Fibroblast of peridontal ligament (primary cell): ENCODE results near the gene FZD1.
A peak's percentile ranks its signal among the peaks of the same experiment; 100 is the strongest.

Experiments used
- DNase-seq: peaks from one replicate; pipeline ENCODE4 v3.0.0-alpha.2; 2010; ENCODE audit errors: extremely low read depth

The FZD1 gene

DNA sequence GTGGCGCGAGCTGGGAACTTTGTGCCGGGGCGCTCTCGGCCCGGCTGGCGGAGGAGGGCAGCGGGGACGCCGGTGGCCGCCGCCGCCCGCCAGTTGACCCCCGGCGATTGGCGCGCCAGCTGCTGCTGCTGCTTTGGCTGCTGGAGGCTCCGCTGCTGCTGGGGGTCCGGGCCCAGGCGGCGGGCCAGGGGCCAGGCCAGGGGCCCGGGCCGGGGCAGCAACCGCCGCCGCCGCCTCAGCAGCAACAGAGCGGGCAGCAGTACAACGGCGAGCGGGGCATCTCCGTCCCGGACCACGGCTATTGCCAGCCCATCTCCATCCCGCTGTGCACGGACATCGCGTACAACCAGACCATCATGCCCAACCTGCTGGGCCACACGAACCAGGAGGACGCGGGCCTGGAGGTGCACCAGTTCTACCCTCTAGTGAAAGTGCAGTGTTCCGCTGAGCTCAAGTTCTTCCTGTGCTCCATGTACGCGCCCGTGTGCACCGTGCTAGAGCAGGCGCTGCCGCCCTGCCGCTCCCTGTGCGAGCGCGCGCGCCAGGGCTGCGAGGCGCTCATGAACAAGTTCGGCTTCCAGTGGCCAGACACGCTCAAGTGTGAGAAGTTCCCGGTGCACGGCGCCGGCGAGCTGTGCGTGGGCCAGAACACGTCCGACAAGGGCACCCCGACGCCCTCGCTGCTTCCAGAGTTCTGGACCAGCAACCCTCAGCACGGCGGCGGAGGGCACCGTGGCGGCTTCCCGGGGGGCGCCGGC lies 870 bp downstream of the FZD1 start:
- DNase-seq: peak; percentile 63

DNA sequence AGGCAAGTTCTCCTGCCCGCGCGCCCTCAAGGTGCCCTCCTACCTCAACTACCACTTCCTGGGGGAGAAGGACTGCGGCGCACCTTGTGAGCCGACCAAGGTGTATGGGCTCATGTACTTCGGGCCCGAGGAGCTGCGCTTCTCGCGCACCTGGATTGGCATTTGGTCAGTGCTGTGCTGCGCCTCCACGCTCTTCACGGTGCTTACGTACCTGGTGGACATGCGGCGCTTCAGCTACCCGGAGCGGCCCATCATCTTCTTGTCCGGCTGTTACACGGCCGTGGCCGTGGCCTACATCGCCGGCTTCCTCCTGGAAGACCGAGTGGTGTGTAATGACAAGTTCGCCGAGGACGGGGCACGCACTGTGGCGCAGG lies 1.4 kb downstream of the FZD1 start:
- peak; percentile 25 for DNase-seq

DNA sequence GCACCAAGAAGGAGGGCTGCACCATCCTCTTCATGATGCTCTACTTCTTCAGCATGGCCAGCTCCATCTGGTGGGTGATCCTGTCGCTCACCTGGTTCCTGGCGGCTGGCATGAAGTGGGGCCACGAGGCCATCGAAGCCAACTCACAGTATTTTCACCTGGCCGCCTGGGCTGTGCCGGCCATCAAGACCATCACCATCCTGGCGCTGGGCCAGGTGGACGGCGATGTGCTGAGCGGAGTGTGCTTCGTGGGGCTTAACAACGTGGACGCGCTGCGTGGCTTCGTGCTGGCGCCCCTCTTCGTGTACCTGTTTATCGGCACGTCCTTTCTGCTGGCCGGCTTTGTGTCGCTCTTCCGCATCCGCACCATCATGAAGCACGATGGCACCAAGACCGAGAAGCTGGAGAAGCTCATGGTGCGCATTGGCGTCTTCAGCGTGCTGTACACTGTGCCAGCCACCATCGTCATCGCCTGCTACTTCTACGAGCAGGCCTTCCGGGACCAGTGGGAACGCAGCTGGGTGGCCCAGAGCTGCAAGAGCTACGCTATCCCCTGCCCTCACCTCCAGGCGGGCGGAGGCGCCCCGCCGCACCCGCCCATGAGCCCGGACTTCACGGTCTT lies 1.9 kb downstream of the FZD1 start:
- peak; percentile 64 for DNase-seq

DNA sequence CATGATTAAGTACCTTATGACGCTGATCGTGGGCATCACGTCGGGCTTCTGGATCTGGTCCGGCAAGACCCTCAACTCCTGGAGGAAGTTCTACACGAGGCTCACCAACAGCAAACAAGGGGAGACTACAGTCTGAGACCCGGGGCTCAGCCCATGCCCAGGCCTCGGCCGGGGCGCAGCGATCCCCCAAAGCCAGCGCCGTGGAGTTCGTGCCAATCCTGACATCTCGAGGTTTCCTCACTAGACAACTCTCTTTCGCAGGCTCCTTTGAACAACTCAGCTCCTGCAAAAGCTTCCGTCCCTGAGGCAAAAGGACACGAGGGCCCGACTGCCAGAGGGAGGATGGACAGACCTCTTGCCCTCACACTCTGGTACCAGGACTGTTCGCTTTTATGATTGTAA lies 2.5 kb downstream of the FZD1 start:
- DNase-seq: peak; percentile 49

DNA sequence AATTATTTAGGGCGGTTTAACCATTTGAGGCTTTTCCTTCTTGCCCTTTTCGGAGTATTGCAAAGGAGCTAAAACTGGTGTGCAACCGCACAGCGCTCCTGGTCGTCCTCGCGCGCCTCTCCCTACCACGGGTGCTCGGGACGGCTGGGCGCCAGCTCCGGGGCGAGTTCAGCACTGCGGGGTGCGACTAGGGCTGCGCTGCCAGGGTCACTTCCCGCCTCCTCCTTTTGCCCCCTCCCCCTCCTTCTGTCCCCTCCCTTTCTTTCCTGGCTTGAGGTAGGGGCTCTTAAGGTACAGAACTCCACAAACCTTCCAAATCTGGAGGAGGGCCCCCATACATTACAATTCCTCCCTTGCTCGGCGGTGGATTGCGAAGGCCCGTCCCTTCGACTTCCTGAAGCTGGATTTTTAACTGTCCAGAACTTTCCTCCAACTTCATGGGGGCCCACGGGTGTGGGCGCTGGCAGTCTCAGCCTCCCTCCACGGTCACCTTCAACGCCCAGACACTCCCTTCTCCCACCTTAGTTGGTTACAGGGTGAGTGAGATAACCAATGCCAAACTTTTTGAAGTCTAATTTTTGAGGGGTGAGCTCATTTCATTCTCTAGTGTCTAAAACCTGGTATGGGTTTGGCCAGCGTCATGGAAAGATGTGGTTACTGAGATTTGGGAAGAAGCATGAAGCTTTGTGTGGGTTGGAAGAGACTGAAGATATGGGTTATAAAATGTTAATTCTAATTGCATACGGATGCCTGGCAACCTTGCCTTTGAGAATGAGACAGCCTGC lies 3.1 kb downstream of the FZD1 start:
- DNase-seq: peak; percentile 93

DNA sequence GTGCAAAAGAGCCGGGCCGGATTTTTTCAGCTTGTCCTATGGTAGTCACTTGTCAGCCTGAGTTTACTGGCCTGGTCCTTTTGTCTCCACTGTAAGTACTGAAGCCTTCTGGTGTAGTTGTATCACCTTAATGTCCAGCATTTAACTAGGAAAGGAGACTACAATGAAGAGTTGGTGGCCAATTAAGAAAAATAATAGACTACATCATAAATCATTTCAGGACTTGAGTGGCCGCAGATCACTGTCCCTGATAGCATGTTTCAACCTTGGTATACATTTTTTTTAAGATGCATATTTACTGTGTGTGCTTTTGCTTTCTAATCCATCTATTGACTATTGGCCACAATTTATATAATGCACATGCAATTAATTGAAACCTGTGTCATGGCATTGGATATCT lies 6.1 kb downstream of the FZD1 start:
- no peak for DNase-seq

DNA sequence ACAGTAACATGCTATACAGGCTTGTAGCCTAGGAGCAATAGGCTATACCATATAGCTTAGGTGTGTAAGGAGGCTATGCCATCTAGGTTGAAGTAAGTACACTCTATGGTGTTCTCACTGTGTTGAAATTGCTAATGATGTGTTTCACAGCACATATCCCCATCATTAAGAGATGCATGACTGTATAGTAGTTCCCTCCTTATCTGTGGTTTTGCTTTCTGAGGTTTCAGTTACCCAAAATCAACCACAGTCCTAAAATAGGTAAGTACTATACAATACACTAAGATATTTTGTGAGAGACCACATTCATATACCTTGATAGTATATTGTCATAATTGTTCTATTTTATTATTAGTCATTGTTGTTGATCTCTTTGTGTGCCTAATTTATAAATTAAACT lies 12.7 kb downstream of the FZD1 start:
- DNase-seq: no peak

DNA sequence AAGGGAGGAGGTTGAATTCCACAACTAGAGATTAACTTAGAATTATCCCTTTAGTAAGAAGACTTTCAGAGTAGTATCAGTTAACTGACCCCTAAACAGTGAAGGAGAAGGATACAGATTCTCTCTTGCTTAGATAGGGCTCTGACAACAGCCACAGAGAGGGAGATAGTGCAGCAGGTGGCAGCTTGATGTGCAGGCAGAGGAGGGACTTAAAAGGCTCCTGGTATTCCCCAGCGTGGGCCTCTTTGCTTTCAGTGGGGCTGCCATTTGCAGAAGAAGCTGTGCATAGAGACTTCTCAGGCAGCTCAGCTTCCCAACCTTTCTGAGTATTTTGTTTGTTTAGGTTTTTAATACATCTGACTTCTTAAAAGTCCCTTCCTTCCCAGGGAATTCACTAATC lies 16.0 kb downstream of the FZD1 start:
- no peak for DNase-seq

DNA sequence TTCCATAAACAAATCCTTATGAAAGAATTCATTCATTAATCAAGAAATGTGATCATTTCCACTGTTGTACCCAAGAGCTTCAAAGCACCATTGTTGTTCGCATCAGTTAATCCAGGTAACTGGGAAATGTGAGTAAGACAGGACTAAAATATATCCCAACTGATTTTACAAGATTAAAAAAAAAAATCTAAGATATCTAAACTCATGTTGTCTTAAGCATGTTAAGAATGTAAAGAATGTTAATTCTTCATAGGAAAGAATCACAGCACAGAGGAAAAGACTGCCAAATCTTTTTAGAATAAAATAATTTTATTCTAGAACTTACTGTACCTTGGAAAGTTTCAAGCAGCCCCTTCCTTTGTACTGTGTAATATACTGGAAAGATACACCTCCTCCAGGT lies 16.4 kb downstream of the FZD1 start:
- no peak for DNase-seq

DNA sequence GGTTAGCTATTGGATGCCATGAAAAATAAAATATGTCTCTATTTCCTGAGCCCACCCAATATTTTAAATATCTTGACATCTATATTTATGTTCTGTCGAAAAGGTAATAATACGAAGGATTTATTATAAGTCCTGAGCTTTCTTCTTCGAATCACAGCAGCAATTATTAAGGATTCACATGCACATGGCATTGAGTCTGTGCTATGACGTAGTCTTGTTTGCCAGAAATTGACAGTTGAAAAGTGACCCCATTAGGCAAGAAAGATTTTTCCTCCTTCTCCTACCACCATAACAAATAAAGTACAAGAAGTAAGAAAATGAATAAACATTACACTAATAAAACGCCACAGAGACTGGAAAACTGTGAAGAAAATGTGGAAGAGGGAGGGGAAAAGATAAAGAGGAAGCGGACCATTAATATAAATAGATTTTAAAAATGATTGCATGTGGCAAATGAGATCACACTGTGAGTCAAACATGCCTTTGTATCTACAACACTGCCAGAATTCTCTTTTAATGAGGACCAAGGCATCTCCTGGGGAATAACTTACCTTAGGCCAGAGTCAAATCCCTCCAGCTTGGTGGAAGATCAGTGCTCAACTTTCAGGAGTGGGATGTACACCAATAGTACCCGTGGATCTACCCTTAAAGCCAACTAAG lies 21.6 kb downstream of the FZD1 start:
- no peak for DNase-seq

DNA sequence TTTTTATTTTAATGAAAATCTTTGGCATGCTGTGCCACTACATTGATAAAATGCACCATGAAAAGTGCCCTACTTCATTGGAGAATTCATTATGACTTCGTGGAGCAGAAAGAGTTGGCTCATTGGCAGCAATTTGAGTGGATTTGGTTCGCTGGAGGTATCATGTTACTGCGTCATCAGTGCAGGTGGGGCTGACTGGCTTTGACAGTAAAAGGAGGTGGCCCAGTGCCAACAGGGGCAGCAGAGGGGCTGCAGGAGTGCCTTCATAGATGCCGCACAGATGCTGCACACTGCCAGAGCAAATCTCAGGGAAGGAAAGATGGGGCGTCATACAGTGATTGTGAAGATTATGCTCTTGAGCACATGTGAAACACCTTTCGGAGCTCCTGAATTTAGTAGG lies 22.2 kb downstream of the FZD1 start:
- no peak for DNase-seq

DNA sequence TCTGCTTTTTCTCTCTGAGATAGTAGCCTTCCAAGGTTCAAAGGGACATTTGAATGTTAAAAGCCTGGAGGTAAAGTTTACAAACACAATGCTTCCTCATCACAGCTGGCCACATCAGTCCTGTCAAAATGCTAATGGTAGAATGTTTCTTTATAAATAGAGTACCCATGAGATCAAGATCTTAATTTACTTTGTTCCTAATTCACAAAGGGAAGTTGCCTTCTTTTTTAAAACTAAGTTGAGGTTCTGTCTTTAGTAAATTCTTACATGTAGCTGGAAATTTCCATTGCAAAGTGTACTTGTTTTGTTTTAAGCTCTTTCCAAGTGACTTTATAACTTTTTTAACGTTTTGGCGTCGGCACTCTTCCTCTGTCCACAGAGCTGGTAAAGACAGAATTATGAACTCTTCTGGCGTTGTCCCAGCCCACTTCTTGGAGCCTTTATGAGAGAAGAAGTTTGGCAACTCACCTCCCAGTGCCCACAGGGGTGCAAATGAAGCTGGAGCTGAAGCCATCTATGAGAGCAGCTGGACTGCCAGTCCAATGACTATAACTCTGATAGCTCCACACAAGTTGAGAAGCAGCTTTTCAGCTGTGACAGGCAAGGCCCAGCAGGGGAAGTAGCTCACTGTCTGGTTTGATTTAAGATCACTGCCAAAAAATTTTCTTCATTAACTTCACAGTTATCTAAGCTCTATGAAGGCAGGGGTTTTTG lies 23.3 kb downstream of the FZD1 start:
- DNase-seq: no peak

DNA sequence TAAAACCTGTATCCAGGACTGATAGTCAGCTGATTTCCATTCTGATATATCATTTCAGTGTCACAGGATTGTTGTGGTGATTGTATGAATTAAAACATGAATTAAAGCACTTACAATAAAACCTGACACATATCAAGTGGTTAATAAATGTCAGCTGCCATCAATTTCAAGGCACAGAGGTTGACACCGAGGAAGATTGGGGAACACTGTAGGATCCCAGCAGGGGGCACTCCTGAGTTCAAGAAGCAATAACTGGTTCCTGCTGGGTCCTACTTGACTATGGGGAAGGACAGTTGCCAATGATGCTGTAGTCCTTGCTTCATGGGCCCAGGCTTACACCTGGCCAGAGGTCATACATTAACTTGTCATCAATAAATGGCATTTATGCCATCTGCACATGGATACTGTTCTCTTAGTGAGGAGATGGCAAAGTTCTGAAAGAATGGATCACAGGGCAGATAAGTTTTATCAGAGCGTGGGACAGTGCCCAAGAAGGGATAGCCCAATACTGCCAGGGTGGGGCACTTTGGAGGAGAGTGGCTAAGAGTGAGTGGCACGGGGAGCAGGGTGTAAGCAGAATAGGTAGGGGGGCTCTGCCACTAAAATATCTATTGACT lies 24.1 kb downstream of the FZD1 start:
- DNase-seq: no peak

DNA sequence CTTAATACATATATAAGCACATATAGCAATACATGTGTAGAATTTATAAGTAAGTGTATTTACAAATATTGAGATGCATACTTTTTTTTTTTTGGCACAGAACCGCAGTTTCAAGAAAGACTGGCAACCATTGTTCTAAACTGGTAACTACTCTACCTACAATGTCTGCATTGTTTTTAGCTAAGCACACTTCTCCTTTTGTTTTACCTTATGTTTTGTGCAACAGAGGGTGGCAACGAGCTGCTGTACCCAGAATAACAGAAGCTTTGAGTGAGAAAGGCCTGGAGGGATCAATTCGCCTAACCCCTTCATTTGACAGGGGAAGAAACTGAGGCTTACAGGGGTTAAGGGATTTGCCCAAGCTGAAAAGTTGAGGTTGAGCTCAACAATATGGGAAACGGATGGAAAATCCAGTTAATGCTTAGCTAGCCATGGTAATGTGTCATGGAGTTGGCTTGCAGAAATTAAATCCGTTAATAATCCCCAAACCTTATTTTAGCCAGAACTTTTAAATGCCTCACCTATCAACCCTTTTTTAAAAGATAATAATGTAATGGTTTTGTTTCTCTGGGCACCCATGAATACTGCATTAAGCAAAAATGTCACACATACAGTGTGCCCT lies 25.5 kb downstream of the FZD1 start:
- no peak for DNase-seq

DNA sequence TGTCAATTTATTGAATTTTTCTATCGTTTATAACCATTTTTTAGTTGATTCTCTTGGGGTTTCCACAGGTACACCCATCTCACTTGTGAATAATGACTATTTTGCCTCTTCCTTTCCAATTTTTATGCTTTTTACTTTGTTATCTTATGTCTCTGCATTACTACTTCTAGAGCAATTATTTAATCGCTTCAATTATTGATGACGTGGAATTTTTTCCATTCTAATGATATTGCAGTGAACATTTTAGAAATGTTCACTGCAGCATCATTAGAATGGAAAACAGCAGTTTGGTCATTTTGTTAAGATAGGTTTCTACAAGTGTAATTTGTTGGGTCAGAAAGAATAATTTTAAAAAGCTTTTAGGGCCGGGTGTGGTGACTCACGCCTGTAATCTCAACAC lies 27.1 kb downstream of the FZD1 start:
- no peak for DNase-seq

DNA sequence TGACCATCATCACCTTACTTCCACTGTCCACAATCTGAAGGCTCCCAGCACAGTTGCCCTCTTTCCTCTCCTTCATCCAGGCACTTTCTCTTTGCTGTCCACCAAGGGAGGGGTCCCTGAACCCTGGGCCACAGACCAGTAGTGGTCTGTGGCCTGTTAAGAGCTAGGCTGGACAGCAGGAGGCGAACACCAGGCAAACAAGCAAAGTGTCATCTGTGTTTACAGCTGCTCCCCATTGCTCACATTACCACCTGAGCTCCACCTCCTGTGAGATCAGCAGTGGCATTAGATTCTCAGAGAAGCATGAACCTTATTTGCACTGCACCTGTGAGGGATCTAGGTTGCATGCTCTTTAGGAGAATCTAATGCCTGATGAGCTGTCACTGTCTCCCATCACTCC lies 27.7 kb downstream of the FZD1 start:
- no peak for DNase-seq

DNA sequence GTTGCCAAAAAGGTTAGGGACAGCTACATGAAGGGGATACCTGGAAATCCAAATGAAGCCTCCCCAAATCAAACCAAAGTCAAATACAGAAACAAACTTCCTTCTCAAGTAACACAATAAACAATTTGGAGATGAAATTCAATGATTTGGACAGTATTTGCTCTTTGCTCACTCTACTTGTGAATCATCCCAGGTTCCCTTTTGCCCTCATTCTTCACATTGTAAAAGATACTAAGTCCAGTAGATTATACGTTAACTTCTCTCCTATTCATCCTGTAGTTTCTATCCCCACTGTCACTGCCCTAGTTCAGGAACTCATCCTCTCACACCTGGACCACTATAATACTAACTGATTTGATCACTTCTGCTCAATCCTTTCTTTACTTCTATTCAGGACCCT lies 28.3 kb downstream of the FZD1 start:
- no peak for DNase-seq

DNA sequence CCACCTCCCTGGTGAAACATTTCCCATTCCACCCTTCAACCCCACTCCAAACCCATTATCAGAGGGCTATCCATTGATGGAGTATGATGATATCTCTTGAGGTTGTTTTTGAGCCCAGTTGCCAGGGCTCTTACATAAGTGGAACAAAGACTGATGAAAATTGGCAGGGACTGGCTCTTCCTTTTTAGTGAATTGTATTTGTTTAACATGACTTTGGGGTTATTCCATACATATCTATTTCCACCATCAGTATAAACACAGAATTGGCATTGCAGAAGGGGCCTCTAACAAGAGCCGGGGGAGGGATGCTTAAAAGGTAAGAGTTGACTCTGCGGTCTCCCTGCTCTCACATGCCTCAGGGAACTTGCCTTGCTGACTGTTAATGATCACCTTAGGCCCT lies 28.9 kb downstream of the FZD1 start:
- no peak for DNase-seq

DNA sequence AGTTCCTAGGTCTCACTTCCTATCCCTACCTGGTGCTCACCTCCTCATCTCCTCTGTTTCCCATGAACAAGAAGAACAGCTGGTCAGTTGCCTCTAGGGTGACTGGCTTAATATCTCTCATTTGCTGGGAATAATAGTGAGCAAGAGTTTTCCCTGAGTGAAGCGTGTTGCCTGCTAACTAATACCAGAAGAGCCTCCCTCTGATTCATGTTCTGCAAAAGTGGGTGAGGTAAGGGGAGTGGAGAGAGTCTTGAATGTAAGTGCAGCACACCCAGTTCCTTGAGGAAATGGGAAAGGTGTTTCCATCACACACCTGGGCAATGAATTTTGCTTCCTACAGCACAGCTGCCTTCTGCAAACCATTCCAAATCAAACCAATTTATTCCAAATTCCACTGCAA lies 29.6 kb downstream of the FZD1 start:
- no peak for DNase-seq

DNA sequence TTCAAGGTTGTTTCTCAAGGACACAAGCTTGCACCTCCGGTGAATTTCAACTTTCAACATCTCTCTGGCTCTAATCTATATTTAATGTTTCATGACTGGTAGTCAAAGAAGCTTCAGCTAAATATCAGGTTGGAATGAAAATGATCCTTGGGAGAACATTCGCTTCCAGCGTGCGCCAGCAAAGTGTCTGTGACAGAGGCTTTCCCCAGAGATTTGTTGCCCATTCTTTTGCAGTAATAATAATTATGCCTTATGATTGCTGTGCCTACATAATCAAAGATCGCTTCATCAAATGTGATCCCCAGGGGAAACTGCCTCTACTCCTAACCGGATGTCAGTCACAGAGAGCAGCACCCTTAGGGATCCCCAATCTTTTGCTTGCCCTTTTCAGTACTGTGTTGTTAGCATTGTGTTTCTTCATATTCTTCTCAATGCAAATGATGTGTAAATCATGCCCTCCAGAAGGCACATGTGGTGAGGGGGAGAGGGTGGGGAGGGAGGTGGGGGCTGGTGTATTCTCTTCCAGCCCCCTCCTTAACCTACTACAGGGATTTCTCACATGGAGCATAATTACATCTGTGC lies 30.5 kb downstream of the FZD1 start:
- no peak for DNase-seq

DNA sequence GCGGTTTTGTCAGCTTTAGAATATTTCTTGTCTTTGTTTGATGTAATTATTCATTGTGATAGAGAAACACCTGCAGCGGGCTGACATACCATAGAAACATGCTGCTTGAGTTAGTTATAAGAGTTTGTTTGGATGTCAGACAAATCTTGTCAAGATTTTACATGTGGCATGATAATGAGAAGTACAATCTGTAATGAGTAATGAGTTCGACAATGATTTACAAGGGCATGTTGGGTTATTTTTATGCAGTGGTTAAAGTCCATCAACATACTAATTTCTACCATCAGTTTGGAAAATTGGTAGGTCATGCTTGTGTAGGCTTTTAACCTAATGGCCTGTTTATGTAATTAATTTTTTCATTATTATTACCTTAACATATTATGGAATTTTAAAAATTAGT lies 31.3 kb downstream of the FZD1 start:
- no peak for DNase-seq
